Measurements from ENCODE around the gene TLR6.

Gene TLR6

GRCh38 chr4:38868059-38868960 is 11.7 kb upstream of the TLR6 start:
- no peak for DNase-seq

GRCh38 chr4:38867478-38868058 is 11.0 kb upstream of the TLR6 start, which contains the start of gene FAM114A1:
Gene FAM114A1 (plus strand): TSS chr4:38867806. CDS start chr4:38878079, 10,273 bp downstream.
- peak in 2 of 5 donors; percentile 14 to 15 for DNase-seq

GRCh38 chr4:38866973-38867477 is 10.4 kb upstream of the TLR6 start:
- DNase-seq = no peak

- no peak for DNase-seq
Measured at GRCh38 chr4:38865445-38865844, 8.8 kb upstream of the TLR6 start.

- no peak for DNase-seq
Measured at GRCh38 chr4:38861791-38862190, 5.2 kb upstream of the TLR6 start.

GRCh38 chr4:38860788-38861424 is 4.3 kb upstream of the TLR6 start:
- peak; percentile 23 to 79 (median 34) for DNase-seq

- no peak for DNase-seq
Measured at GRCh38 chr4:38859501-38859900, 2.9 kb upstream of the TLR6 start.

GRCh38 chr4:38858097-38858420 is 1.4 kb upstream of the TLR6 start:
- DNase-seq = no peak

- peak in 1 of 5 donors; percentile 79 for DNase-seq
Measured at GRCh38 chr4:38857354-38858096, 908 bp upstream of the TLR6 start.

- peak in 1 of 5 donors; percentile 63 for DNase-seq
Measured at GRCh38 chr4:38856046-38856445, 571 bp downstream of the TLR6 start.

- no peak for DNase-seq
Measured at GRCh38 chr4:38855466-38855865, 1.2 kb downstream of the TLR6 start.

- DNase-seq = no peak
Measured at GRCh38 chr4:38846015-38846414, 10.6 kb downstream of the TLR6 start.

GRCh38 chr4:38842994-38843393 is 13.6 kb downstream of the TLR6 start:
- no peak for DNase-seq

- DNase-seq = peak in 1 of 5 donors; percentile 33
Measured at GRCh38 chr4:38837849-38838248, 18.8 kb downstream of the TLR6 start.

GRCh38 chr4:38837334-38837733 is 19.3 kb downstream of the TLR6 start:
- no peak for DNase-seq

GRCh38 chr4:38834570-38834969 is 22.0 kb downstream of the TLR6 start:
- no peak for DNase-seq

GRCh38 chr4:38832624-38833528 is 23.7 kb downstream of the TLR6 start:
- DNase-seq = no peak

GRCh38 chr4:38832206-38832605 is 24.4 kb downstream of the TLR6 start:
- DNase-seq = no peak

GRCh38 chr4:38831653-38832052 is 25.0 kb downstream of the TLR6 start:
- no peak for DNase-seq

GRCh38 chr4:38829237-38829636 is 27.4 kb downstream of the TLR6 start:
- no peak for DNase-seq

- DNase-seq = no peak
Measured at GRCh38 chr4:38823766-38824165, 32.9 kb downstream of the TLR6 start.
